ENCODE measurements around the gene KIAA1217.
"Not testable (repeated sequence)": the region's sequence is repeated elsewhere in the genome, so short reads cannot be mapped to it uniquely, and the experiment has no call there.

The KIAA1217 gene

DNA sequence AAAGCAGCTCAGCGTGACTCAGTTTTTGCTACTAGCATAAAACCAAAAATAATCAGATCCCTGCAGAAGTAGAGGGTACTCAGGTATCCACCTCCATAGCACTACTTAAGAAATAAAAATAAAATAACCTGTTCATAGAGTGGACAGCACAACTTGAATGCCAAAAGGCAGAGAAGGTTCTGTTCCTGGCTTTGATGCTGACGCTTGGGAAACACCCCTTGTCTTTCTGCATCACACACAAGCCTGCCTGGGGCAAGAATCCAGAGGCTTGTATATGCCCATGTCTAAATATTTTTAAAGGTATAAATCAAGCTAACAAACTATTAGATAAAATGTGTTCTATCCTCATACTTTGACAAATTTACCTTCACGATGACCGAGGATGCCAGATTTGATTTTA is 207.3 kb downstream of the KIAA1217 start:
- DNase-seq = no peak

DNA sequence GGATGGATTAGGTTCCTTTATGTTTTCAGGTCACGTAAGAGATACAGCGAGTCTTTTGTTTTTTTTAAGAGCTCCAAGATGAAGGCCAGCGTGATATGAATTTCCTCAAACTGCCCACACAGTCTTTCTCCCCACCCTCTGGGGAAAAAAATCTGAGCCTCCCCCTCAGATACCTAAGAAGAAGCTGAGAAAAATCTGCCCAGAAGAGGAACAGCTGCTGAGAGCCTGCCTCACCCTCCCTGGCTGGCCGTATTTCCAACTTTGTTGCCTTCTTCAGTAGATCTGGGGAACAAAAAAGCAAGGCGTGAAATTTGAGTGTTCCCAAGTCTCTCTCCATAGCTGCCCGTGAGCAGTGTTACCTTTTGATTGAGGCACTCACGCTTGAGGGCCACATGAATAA is 208.1 kb downstream of the KIAA1217 start:
- DNase-seq = no peak

DNA sequence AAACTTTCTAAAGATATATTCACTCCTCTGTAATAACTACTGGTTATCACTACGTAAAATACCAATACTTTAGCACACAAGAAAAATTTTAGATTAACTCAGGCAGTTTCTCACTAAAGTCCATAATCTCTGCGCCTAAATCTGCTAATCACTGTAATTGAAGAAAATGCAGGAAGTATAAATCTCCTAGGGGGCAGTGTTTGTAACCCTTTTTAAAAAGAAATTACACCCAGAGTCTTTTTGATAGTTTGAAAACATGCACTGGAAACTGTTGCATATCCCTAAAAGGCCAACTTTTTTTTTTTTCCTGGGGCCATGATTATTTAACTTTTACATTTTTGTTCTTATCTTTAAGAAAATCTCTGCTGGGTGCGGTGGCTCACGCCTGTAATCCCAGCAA is 209.6 kb downstream of the KIAA1217 start:
- no peak for DNase-seq

DNA sequence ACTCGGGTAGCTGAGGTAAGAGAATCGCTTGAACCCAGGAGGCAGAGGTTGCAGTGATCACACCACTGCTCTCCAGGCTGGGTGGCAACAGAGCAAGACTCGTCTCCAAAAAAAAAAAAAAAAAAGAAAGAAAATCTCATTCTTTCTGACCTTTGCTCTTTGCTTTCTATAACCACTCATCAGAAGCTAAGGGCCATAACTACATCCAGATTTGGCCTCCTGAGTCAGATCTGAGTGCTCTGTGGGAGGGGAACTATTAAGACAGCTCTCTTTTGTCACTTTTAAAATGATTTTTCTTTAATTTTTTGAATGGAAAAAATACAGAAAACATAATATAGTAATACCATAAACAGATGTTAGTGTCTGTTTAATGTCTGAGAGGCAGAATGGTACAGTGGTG is 210.1 kb downstream of the KIAA1217 start:
- DNase-seq = no peak

DNA sequence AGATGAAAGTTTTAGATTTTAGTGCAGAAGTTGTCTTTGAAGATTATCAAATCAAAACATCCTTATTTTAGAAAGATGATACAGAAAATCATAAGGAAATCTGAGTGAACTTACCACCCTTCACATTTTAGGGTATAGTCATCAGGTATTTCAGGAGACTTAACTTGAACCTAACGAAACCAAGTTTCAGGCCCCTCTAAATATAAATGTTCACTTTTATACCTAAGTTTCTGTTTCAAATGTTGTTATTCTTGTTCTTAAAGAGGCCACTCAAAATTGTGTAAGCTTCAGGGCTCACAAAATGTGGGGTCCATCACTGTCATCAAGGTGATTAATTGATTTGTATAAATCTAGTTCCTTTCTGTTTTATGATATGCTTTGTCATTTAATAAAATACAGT is 216.2 kb downstream of the KIAA1217 start:
- no peak for DNase-seq

DNA sequence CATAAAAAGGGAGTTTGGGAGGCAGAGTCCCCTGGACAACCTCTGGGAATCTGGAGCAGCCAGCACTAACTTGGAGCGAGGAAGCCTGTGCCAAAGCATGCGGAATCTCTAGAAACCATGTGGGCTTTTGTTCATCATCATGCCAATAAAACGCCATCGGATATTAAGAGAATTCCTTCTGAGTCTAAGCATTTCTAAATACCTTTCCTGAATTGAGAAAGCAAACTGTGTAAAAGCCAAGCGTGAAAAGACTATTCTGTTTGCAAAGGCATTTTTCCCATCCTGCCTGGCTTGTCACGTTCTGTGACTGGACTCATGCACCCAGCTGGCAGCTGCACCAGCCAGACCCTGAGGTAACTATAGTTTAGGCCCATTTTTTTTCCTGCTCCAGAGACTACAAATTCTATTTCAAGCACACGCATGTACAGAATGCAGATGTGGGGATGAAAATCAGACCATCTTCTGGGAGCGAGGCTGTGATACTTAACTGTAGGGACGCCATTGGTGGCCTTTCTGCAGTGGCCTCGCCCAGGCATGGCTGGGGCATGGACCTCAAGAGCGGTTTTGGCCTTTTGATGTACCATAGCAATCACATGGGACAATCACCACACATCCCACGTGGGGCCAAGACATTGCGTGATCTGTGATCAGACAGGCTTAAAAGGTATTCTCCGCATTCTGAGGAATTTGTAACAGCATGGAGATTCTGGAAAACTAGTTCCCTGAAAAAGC is 218.9 kb downstream of the KIAA1217 start:
- no peak for DNase-seq

DNA sequence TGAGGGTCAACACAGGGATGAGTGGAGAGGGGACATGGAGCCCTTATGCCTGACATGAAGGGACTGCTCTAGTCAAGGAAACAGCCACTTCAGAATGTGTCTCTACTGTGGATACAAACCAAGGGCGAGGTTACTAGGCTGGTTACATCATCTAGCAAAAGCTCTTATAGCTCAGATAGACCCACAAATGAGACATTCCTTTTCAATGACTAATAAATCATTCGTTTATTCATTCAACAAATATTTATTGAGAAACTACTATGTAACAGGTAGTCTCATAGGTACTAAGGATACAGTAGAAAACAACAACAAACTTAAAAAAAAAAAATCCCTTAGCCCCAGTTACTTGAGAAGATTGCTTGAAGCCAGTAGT is 219.5 kb downstream of the KIAA1217 start:
- no peak for DNase-seq

DNA sequence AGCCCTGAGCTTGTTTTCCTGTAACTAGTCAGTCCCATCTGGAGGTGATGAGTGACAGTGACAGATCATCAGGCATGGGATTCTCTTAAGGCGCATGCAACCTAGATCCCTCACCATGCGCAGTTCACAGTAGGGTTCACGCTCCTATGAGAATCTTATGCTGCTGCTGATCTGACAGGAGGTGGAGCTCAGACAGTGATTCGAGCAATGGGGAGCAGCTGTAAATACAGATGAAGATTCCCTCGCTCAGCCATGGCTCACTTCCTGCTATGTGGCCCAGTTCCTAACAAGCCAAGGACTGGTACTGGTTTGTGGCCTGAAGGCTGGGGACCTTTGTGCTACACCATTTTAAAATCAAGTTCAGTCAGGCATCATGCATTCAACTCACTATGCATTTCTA is 221.7 kb downstream of the KIAA1217 start:
- DNase-seq = no peak

DNA sequence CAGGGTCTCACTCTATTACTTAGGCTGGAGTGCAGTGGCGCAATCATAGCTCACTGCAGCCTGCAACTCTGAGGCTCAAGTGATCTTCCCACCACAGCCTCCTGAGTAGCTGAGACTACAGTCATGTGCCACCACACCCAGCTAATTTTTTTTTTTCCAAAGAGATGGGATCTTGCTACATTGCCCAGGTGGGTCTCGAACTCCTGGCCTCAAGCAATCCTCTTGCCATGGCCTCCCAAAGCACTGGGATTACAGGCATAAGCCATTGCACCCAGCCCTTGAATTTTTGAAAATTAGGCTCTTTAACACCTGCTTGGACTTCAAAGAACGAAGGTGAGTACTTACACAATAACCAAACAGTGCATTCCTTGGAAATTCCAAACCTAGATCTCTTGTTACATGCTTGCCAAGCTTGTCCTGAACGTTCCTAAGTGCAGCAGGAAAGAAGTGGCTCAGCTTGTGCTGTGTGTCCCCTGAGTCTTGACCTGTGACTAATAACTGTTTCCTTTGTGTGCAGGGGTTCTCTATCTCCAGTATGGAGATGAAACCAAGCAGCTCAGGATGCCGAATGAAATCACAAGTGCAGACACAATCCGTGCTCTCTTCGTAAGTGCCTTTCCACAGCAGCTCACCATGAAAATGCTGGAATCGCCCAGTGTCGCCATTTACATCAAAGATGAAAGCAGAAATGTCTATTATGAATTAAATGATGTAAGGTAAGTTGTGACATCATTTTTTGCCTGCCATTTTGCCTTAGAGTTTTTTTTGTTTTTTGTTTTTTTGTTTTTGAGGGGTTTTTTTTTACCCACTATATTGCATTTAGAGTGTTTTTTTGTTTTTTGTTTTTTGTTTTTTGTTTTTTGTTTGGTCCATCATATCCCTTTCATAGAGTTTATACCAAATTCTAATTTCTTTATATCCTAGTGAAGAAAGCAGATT is 223.8 kb downstream of the KIAA1217 start:
- DNase-seq = no peak

DNA sequence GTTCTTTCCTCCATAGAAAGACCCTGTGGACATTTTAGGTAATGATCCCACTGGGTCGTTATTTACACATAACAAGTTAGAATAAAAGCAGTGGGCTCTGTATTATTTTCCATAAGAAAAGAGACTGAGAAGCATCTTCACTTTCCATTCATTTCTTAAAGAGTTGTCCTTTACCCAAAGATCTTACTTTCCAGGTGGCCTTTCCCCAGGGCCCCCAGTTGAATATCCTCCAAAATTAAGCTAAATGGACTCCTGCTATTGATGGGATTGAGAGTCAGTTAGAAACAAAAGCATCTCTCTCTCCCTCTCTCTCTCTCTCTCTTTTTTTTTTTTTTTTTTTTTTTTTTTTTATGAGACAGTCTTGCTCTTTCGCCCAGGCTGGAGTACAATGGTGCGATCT is 224.8 kb downstream of the KIAA1217 start:
- DNase-seq = no peak

DNA sequence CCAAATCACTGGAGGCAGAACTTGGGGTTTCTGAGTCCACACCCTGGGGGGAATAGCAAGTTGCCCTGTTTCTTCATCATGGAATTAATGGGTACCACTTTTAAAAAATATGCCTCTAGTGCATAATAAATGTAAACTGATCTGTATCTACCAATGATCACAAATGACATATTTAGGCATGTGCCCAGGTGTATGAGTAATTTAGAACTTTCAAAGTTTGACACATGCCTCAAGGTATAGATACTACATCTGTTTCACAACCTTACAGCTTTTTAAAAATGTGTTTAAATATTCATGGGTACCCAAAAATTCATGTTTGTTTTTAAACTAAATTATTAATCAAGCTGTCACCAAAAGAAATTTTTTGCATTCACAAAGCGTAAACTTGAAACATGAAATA is 226.0 kb downstream of the KIAA1217 start:
- no peak for DNase-seq

DNA sequence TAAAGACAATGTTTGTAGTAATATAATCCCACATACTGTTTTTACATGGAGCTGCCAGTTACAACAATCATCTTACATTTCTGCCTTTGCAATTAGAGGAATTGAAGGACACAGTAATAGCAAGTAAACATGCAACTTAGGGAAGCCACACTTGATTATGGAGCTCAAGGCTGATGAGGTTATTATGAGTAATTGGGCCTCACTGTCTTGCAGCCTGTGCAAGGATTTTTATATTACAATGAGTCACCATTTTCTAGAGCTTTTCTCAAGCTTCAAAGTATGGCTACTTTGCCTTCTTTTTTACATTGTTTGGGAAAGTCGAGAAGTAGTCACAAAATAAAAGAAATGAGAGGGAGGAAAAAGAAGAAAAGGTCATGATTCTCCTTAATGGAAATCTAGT is 226.4 kb downstream of the KIAA1217 start:
- DNase-seq = no peak

DNA sequence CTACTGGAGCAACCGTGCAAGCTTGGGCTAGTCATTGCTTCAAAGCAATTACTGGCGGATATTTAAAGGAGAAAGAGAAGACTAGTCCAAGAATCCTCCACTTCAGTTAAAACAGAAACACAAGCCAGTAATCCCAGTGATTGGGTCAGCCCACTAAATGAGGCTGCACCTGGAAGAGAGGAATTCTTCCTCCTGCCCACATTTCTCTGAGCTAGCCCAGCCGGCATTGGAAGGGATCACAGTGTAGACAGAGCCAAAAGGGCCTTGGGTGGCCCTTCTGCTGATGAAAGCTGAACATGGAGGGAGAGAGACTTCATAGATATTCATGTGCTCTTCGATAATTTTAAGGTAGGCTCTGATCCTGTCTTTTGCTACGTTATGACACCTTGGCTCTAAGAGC is 228.4 kb downstream of the KIAA1217 start:
- DNase-seq = no peak

DNA sequence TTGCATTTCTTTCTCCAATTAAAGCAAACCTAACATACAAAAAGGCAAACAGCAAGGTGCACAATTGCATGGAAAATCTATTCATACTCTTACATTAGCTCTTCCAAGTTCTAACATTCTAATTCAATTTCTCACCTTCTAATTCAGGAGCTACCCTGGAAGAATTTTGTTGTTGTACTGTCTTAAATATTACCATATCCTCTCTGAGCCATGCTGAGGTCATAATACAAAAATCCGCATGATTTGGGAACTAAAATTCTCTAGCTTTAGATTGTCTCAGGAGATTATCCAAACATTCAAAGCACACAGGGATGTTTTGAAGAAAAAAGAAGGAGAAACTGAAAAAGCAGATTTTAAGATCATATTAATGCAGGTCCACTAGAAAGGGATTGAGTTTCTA is 229.9 kb downstream of the KIAA1217 start:
- no peak for DNase-seq

DNA sequence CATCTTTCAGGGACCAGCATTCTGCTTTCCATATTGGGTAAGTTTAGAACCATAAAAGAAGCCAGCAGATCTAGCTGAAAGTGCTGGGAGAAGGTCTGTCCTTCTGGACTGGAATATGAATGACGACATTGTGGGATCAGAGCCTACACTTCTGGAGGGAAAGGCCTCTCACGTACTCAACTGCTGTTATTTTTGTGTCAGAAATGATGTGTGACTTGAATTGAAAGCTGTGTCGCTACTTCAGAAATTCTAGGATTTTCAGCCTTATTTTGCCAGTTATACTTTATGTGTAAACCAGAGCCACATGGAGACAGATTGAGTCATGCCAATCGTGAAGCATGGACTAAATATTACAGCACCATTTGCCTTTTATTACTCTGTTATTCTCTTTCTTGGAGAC is 231.0 kb downstream of the KIAA1217 start:
- no peak for DNase-seq

DNA sequence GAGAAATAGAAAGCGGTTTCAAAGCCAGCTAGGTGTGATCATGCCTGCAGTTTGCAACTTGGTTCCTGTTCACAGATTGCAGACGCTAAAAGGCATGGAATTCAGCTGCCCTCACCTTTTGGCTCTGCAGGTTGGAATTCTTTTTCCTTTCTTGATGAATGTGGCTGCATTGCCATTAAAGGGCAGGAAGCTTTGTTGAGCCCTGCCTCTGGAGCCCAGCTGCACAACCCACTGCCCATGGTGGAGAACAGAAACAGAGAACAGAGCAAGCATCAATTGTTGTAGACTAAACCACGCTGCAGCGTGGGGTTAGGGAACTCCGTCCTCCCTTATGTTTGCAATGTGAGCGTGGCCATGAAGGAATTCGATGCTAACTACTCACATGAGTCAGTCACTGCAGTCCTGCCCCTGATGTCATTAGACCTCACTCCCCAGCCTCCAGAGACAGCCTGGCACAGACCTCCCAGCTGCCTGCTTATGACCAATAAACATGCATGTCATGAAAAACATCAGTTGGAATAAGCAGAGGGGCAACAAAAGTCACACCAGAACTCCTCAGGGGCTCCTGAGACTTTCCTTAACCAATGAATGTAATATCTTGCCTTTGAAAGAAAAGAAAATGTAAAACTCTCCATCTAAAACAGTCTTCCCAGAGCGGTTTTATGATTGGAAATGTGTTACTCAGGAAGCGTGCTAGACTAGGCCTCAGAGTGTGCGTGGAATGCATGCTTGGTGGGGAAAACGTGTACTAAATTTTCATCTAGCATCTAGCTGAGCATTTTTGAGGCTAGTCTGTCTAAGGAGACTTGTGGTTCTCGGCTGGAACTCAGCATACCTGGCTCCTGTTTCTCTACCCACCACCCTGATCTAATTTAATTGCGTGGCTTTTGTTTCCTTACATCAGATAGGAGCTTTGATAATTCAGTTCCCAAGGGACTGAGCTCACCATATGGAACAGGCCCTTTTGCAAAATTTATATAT is 232.2 kb downstream of the KIAA1217 start:
- DNase-seq = no peak

DNA sequence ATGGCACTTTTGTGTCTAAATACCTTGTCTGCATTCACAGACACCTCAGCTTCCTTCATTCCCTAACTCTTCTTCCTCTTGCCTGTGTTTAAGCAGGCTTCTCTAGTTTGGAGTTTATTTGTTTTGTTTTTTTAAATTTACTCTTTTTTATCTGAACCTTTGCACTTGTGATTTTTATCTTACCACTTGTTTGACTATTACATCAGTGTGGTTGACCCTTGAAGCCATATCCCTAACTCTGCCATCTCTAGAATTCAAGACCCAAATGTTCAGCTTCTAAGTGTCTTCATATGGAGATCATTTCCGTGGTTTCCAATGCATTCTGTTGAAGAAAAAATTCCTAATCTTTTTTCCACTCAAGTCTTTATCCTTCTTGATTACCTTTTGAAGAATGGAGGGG is 233.3 kb downstream of the KIAA1217 start:
- no peak for DNase-seq

DNA sequence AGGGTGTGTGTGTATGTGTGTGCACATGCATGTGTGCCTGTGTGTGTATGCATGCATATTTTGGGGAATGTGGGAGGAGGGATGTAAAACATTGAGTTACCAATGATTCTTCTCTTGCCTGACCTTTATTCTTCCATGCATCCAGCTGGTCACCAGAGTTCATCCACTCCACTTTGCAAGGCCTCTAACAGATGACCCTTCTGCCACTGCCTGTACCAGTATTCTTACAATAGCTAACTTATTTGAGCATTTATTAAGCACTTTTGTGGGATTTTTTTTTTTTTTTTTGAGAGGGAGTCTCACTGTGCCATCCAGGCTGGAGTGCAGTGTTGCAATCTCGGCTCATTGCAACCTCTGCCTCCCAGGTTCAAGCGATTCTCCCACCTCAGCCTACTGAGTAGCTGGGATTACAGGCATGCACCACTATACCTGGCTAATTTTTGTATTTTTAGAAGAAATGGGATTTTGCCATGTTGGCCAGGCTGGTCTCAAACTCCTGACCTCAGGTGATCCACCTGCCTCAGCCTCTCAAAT is 233.8 kb downstream of the KIAA1217 start:
- not testable (repeated sequence) for DNase-seq

DNA sequence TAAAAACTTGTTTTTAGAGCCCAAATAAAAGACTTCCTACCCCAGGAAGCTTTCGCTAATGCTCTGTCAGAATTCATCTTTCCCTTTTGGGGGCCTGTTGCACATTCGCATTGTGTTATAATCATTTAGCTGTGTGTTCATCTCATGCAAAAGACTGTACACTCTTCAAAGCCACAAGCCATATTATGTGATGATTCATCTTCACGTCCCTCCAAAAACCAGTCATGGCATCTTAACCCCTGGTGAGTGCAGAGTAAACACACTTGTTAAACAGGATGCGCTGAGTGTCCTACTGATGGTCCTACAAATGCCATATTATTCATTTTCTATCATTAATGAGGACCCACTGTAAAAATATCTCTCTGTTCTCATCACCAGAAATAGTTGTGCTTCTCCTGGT is 235.4 kb downstream of the KIAA1217 start:
- DNase-seq = no peak

DNA sequence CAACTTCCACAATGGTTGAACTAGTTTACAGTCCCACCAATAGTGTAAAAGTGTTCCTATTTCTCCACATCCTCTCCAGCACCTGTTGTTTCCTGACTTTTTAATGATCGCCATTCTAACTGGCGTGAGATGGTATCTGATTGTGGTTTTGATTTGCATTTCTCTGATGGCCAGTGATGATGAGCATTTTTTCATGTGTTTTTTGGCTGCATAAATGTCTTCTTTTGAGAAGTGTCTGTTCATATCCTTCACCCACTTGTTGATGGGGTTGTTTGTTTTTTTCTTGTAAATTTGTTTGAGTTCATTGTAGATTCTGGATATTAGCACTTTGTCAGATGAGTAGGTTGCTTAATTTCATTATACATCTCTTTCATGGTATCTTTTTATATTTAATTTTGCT is 237.0 kb downstream of the KIAA1217 start:
- not testable (repeated sequence) for DNase-seq

DNA sequence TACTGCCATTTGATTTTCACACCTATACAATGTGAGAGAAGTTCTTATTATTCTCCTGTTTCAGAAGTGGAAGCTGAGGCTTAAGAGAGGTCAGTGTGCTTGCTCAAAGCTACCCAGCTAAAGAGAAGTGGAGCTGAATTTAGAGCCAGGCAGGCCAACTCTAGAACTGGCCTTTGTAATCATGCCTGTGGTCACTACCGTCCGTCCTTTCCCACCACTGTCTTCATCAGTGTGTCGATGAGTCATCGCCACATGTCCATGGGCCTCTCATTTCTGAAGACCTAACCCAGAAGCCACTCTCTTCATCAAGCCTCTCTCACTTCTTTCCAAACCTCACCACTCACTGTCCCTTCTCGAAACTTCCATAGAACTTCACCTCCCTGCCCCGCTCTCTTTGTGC is 237.8 kb downstream of the KIAA1217 start:
- DNase-seq = no peak

DNA sequence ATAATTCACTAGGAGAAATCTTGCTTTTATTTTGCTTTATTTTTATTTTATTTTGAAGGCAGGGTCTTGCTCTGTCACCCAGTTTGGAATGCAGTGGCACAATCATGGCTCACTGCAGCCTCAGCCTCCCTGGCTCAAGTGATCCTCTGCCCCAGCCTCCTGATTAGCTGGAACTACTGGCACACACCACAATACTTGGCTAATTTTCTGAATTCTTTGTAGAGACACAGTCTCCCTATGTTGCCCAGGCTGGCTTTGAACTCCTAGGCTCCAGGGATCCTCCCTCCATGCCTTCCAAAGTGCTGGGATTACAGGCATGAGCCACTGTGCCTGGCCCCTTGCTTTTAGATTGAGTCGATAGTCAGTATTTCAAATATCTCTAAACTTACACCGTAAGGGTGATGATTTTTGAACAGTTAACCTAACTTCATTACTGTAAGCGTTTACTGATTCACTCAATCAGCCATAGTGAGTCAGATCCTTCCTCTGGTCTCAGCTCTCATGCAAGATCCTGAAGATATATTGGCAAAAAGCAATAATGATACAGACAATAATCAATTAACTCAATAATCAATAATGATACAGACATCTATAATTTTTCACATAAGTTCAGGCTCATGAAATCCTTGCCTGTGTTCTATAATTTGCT is 239.5 kb downstream of the KIAA1217 start:
- DNase-seq = no peak

All from activated CD8-positive, alpha-beta memory T cell treated with anti-CD3 and anti-CD28 coated beads for 24 hours (primary cell).